A549 (cell line): Measurements from ENCODE around the gene NRARP.

Experiments
- BHLHE40 ChIP-seq: IDR thresholded peaks from 2 replicates; pipeline ENCODE4 v1.6.1; 2012; ENCODE audit warnings: low read depth, low read length, inconsistent platforms
- CHD2 ChIP-seq: fragments of 150-350 bp; IDR thresholded peaks from 2 replicates; pipeline ENCODE4 v1.6.1; 2014; ENCODE audit warnings: low read length; ENCODE audit not compliant: partially characterized antibody
- CHD4 ChIP-seq: fragments of 200-600 bp; sonication (generic); IDR thresholded peaks from 2 replicates; pipeline ENCODE4 v1.6.1; 2016; ENCODE audit warnings: antibody characterized with exemption, mild to moderate bottlenecking, borderline replicate concordance
- ESRRA ChIP-seq: fragments of 150-350 bp; IDR thresholded peaks from 2 replicates; pipeline ENCODE4 v1.6.1; 2014; ENCODE audit warnings: mild to moderate bottlenecking, low read length, borderline replicate concordance
- JUN ChIP-seq, 2 experiments: fragments of >200 bp; sonication (Bioruptor Twin); formaldehyde crosslinking; IDR thresholded peaks; 2 replicates in 1 of 2; 3 replicates in 1 of 2; pipeline ENCODE4 v1.6.1; 2016 to 2017
- KDM5A ChIP-seq: fragments of 200-600 bp; sonication (generic); IDR thresholded peaks from 2 replicates; pipeline ENCODE4 v1.6.1; 2016; ENCODE audit warnings: antibody characterized with exemption, mild to moderate bottlenecking
- POLR2A ChIP-seq: IDR thresholded peaks from 2 replicates; pipeline ENCODE4 v1.6.1; 2012; ENCODE audit warnings: mild to moderate bottlenecking, low read length
- TP53 ChIP-seq: fragments of 250-450 bp; sonication (Bioruptor Pico); IDR thresholded peaks from 2 replicates; pipeline ENCODE4 v1.5.0; 2021; ENCODE audit warnings: mild to moderate bottlenecking, moderate library complexity
- TF ChIP-seq, protein P1 (sequence below): fragments of >200 bp; sonication (Bioruptor Twin); formaldehyde crosslinking; IDR thresholded peaks from 3 replicates; pipeline ENCODE4 v1.5.1; 2016
- TF ChIP-seq, protein P2 (sequence below): IDR thresholded peaks from 2 replicates; pipeline ENCODE4 v1.6.1; 2012
- TF ChIP-seq, protein P3 (sequence below): fragments of 200-600 bp; sonication (generic); IDR thresholded peaks from 2 replicates; pipeline ENCODE4 v1.6.1; 2016; ENCODE audit warnings: antibody characterized with exemption, mild to moderate bottlenecking, moderate library complexity

DNA sequence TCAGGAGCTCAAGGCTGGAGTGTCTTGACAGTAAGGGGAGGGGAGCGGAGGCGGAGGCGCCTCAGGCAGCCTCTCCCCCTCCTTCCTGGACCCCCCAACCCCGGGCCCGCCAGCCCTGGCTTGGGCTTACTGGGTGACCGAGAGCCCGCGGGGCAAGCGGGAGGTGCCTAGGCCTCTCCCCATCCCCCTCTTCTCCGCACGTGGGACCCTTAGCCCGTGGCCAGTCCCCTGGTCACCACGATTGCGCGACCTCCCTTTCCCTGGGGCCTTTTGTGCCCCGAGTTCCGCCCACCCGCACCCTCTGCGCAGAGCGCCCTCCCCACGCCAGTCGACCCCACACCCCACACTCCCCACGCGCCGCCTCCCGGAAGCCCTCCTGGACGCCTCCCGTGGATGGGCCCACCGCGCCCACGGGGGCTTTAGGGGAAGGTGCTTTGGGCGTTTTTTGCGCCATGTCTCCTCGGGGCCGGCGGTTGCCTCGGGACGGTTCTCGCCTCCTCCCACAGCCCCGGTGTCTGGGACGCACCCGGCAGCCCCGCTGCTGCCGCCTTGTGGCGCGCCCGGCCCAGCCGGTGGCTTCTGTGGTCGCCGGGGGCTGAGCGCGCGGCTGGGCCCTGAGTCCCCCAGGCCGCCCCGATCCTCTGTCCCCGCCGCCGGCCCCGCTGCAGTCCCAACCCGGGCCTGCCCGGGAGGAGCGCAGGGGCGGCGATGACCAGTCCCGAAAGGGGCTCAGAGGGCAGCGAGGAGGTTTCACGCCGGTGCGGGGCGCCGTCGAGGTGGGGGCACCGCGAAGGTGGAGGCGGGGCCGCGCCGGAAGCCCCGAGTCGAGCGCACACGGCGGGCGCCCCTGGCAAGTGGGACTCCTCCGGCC is 21.4 kb downstream of the NRARP start:
- TF ChIP-seq, protein P1, sequence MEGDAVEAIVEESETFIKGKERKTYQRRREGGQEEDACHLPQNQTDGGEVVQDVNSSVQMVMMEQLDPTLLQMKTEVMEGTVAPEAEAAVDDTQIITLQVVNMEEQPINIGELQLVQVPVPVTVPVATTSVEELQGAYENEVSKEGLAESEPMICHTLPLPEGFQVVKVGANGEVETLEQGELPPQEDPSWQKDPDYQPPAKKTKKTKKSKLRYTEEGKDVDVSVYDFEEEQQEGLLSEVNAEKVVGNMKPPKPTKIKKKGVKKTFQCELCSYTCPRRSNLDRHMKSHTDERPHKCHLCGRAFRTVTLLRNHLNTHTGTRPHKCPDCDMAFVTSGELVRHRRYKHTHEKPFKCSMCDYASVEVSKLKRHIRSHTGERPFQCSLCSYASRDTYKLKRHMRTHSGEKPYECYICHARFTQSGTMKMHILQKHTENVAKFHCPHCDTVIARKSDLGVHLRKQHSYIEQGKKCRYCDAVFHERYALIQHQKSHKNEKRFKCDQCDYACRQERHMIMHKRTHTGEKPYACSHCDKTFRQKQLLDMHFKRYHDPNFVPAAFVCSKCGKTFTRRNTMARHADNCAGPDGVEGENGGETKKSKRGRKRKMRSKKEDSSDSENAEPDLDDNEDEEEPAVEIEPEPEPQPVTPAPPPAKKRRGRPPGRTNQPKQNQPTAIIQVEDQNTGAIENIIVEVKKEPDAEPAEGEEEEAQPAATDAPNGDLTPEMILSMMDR: no peak
- TF ChIP-seq POLR2A (no peak), KDM5A (no peak), CHD4 (no peak), JUN (IDR thresholded peaks at IDR 0.05) (no peak), BHLHE40 (no peak), CHD2 (no peak), ESRRA (no peak), TP53 (CRISPR knock-in tag) (no peak)
- TF ChIP-seq, protein P2, sequence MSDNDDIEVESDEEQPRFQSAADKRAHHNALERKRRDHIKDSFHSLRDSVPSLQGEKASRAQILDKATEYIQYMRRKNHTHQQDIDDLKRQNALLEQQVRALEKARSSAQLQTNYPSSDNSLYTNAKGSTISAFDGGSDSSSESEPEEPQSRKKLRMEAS: no peak
- TF ChIP-seq, protein P3, sequence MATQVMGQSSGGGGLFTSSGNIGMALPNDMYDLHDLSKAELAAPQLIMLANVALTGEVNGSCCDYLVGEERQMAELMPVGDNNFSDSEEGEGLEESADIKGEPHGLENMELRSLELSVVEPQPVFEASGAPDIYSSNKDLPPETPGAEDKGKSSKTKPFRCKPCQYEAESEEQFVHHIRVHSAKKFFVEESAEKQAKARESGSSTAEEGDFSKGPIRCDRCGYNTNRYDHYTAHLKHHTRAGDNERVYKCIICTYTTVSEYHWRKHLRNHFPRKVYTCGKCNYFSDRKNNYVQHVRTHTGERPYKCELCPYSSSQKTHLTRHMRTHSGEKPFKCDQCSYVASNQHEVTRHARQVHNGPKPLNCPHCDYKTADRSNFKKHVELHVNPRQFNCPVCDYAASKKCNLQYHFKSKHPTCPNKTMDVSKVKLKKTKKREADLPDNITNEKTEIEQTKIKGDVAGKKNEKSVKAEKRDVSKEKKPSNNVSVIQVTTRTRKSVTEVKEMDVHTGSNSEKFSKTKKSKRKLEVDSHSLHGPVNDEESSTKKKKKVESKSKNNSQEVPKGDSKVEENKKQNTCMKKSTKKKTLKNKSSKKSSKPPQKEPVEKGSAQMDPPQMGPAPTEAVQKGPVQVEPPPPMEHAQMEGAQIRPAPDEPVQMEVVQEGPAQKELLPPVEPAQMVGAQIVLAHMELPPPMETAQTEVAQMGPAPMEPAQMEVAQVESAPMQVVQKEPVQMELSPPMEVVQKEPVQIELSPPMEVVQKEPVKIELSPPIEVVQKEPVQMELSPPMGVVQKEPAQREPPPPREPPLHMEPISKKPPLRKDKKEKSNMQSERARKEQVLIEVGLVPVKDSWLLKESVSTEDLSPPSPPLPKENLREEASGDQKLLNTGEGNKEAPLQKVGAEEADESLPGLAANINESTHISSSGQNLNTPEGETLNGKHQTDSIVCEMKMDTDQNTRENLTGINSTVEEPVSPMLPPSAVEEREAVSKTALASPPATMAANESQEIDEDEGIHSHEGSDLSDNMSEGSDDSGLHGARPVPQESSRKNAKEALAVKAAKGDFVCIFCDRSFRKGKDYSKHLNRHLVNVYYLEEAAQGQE: no peak
